Activated CD4-positive, alpha-beta T cell treated with anti-CD3 and anti-CD28 coated beads, Interleukin-2, amount 50 U/mL, for 1 hour (primary cell): ENCODE measurements around the gene ACSL6.
"Not testable (repeated sequence)": the region's sequence is repeated elsewhere in the genome, so short reads cannot be mapped to it uniquely, and the experiment has no call there.

Source experiments
- DNase-seq: peaks from one replicate; pipeline ENCODE4 v3.0.0-alpha.2; 2020

The ACSL6 gene

GRCh38 chr5:131926168-131926567 lies 85.3 kb downstream of the ACSL6 start:
- DNase-seq = no peak

GRCh38 chr5:131916481-131916880 lies 95.0 kb downstream of the ACSL6 start:
- no peak for DNase-seq

GRCh38 chr5:131914472-131914871 lies 97.0 kb downstream of the ACSL6 start:
- DNase-seq = no peak

- no peak for DNase-seq
Measured at GRCh38 chr5:131913603-131914002, 97.9 kb downstream of the ACSL6 start.

- no peak for DNase-seq
Measured at GRCh38 chr5:131906668-131907067, 104.8 kb downstream of the ACSL6 start.

- DNase-seq = not testable (repeated sequence)
Measured at GRCh38 chr5:131902266-131902665, 109.2 kb downstream of the ACSL6 start.
